HG03565 (cell line): ENCODE measurements around the gene KCNH5.

Experiments used
- ATAC-seq: cut with Tn5 transposase; IDR thresholded peaks from one replicate; pipeline ENCODE4 v1.9.1; 2021; ENCODE audit warnings: mild to moderate bottlenecking, moderate library complexity; ENCODE audit not compliant: unreplicated experiment

Gene KCNH5

DNA sequence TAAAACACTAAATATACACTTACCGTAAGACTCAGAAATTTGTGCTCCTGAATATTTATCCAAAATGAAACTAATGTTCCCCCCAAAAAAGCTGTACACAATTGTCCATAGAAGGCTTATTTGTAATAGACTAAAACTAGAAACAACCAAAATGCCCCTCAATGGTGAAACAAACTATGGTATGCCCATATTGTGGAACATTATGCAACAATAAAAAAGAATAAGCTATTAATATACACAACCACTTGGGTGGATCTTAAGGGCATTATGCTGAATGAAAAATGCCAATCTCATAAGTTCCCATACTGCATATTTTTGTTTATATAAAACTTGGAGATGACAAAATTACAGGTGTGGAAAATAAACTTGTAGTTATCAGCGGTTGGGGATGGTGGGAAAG lies 357.4 kb downstream of the KCNH5 start:
- no peak for ATAC-seq

DNA sequence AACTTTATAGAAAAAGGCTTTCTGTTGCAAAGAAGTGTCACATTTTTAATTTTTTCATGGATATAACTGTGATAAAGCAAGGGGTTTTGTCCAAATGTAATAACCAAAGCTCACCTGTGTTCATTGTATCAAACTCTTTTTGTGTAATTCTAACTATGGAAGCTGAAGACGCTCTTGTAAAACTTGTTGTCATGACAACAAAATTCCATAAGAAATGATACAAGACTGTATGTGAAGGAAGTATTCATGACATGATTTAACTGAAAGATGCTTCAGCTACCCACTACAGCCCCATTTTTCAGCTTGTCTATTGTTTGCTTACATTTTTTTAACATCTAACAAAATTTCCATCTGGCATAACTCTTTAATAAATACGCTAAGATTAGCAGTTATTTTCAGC lies 360.9 kb downstream of the KCNH5 start:
- no peak for ATAC-seq

GRCh38 chr14:62682208-62682607 lies 363.1 kb downstream of the KCNH5 start:
- no peak for ATAC-seq

- ATAC-seq: no peak
These were observed 370.6 kb downstream of the KCNH5 start for GRCh38 chr14:62674563-62675237.

DNA sequence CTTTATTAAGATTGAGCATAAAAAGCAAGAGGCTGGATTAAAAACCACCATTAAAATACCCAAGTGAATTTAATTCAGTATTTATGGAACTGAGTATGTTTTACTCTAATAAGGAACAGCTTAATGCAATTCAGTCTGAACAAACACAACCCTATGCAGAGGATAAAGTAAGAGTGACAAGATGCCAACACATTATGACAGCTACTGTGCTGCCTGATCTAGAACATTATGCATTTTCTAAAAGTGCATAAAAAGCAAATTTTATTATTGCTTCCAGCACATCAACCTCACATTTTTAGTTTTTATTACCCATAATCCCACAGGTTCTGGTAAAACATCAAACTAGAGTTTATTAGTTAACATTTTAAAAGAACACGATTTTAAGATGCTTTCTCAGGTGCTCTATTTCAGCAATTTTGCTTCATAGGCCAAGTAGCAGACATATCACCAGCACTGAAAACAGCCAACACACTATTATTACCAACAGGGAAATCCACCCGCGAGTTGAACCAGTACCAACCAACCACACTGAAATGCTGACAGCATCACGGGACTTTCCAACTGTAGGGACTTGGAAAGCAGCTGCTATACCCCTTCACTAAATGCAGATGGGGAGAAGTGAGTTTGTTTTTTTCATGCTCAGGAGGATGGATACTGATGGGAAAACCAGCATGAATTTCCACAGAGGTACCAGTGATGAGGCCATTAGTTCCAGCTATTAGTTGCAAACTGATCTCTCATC lies 372.1 kb downstream of the KCNH5 start:
- no peak for ATAC-seq

GRCh38 chr14:62670526-62670925 lies 374.7 kb downstream of the KCNH5 start:
- no peak for ATAC-seq

DNA sequence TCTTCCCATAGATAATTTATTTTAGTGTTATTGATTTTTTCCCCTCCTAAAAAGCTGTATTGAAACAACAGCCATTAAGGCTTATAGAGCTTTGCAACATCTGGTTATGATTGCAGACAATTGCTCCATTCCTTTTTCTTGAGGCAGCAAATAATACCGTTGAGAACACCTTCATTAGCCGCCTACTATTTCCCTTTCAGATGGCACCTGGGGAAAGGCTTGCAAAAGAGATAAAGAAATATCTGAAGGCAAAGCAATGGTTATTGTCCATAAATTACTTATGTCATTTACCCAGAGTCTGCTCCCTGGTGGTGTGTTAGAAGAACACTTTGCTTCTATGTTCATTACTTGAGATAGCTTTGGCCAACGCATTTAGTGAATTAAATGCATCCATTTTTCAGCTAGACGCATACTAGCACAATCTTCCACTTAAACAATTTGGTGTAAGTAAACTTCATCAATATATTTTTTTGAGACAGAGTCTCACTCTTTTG lies 377.8 kb downstream of the KCNH5 start:
- ATAC-seq: no peak

- no peak for ATAC-seq
These were observed 380.0 kb downstream of the KCNH5 start for GRCh38 chr14:62665286-62665685.

GRCh38 chr14:62663456-62663821 lies 381.8 kb downstream of the KCNH5 start:
- no peak for ATAC-seq

DNA sequence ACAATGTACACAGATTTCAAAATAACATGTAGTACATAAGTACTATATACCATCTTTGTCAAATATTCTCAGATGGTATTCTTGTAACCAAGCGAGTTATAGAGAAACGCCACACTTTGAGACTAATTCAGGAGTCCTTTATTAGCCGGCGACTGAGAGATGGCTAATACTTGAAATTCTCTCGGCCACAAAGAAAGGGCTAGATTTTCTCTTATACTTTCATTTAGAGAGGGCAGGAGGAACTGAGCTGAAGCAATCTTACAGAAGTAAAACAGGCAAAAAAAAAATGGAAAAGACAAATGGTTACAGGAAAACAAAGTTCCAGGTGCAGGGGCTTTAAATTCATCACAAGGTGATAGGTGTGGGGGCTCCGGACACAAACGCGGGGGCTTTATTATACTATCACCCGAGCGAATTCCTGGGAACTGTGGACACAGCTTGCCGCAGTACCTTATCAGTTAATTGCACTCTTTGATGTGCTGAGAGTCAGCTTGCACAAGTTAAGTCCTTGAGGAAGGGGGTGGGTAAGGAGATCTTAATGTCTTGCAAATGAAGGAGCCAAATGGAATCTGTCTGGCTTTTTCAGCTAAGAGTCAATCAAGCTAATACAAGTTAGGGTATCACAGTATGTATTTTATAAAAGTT lies 382.3 kb downstream of the KCNH5 start:
- no peak for ATAC-seq

GRCh38 chr14:62661818-62662217 lies 383.4 kb downstream of the KCNH5 start:
- no peak for ATAC-seq

DNA sequence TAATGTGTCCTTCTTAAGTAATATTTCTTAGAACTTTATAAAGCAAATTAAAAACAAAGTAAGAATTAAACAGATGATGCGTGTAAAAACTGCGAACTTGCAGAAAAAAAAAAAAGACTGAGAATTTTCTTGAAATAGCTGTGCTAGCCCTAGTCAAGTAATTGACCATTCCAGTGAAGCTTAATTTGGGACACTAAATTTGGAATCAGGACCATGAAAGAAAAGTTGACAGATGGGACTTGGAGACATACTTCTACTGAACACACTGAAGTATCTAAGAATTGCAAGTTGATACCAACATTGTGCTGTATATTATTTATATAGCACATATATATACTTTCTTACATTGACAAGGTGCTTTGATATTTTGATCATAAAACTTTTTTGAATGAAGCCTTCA lies 386.6 kb downstream of the KCNH5 start:
- no peak for ATAC-seq

GRCh38 chr14:62657376-62657775 lies 387.9 kb downstream of the KCNH5 start:
- ATAC-seq: no peak

DNA sequence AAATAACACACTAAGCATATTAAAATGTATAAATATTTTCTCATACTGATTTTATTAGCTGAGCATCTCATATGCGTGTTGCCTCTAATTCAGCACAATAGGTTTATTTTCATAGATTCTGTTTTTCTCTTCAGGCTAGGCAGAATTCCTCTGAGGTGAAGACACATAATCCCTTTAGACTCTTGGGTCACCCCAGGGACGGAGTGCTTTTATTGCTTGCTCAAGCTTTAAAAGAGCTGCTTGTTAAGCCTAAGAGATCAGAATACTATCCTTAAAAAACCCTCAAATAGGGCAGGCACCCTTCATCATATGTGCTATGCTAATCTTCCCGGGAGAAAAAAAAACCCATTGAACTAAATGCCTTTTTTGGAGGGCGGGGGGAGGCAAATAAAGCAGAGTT lies 390.1 kb downstream of the KCNH5 start:
- ATAC-seq: no peak

DNA sequence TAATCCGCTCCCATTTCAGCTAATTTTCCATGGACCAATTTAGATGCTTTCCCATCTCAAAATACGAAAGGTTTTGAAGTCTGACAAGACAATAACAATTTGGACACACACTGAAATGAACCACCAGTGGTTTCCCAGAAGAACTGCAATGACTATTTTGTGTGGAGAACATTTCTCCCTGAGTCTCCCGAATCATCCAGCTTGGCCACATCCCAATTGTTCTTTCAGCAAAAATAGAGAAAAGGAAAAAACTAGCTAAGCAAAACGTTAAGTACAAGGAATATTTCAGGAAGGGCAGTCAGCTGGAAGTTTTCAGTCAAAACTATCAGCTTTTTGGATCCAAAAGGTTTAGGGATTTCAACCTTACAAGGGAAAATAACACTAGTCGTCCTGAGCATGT lies 390.6 kb downstream of the KCNH5 start:
- no peak for ATAC-seq
